Stimulated activated CD4-positive, alpha-beta T cell treated with anti-CD3 and anti-CD28 coated beads, Interleukin-12 subunit alpha, Interleukin-12 subunit beta, amount 100 ng/mL, for 4 hours (primary cell): ENCODE data around the gene METTL22.

Experiments used
- DNase-seq: peaks from one replicate; pipeline ENCODE4 v3.0.0-alpha.2; 2020

METTL22 gene

GRCh38 chr16:8621572-8622314, at the start of gene METTL22:
Gene METTL22 (plus strand): TSS chr16:8621698. CDS start chr16:8625666, 3,968 bp downstream.
- DNase-seq, result peak; percentile 97

GRCh38 chr16:8572063-8572918, 49.2 kb upstream of the METTL22 start:
- DNase-seq, result no peak

GRCh38 chr16:8572919-8573724, 48.4 kb upstream of the METTL22 start:
- no peak for DNase-seq

- no peak for DNase-seq
Observed at GRCh38 chr16:8575399-8575798, 46.1 kb upstream of the METTL22 start.

- no peak for DNase-seq
Observed at GRCh38 chr16:8576141-8577004, 45.1 kb upstream of the METTL22 start.

- DNase-seq, result no peak
Observed at GRCh38 chr16:8577678-8578304, 43.7 kb upstream of the METTL22 start.

- DNase-seq, result no peak
Observed at GRCh38 chr16:8579559-8579958, 41.9 kb upstream of the METTL22 start.

GRCh38 chr16:8581831-8582580, 39.5 kb upstream of the METTL22 start:
- no peak for DNase-seq

GRCh38 chr16:8583199-8583598, 38.3 kb upstream of the METTL22 start:
- no peak for DNase-seq

GRCh38 chr16:8583732-8584131, 37.8 kb upstream of the METTL22 start:
- DNase-seq, result no peak

GRCh38 chr16:8585041-8585440, 36.5 kb upstream of the METTL22 start:
- DNase-seq, result no peak

- DNase-seq, result no peak
Observed at GRCh38 chr16:8585857-8586256, 35.6 kb upstream of the METTL22 start.

GRCh38 chr16:8587065-8587464, 34.4 kb upstream of the METTL22 start:
- no peak for DNase-seq

GRCh38 chr16:8588682-8589056, 32.8 kb upstream of the METTL22 start:
- DNase-seq, result no peak

- DNase-seq, result no peak
Observed at GRCh38 chr16:8589057-8589899, 32.2 kb upstream of the METTL22 start.

- DNase-seq, result no peak
Observed at GRCh38 chr16:8589900-8590688, 31.4 kb upstream of the METTL22 start, which contains the start of gene TMEM114. Gene TMEM114 (minus strand): TSS chr16:8590511. CDS start chr16:8589838, 673 bp downstream.

- no peak for DNase-seq
Observed at GRCh38 chr16:8590811-8591210, 30.7 kb upstream of the METTL22 start.

- no peak for DNase-seq
Observed at GRCh38 chr16:8591451-8591850, 30.0 kb upstream of the METTL22 start.

GRCh38 chr16:8594149-8594666, 27.3 kb upstream of the METTL22 start:
- no peak for DNase-seq
